Psoas muscle (tissue), 8 donors: ENCODE data around the gene KRTAP19-4. TPM values are rescaled to one million over a fixed set of nuclear protein-coding genes. Genes with fewer than 3 reads are reported as not detected.

Experiments
- ATAC-seq, 4 donors: fragments of 200-7000 bp; cut with Tn5 transposase; one replicate each; pipeline ENCODE4 v1.9.1; 2020; ENCODE audit warnings: moderate library complexity in 3 of 4, mild to moderate bottlenecking in 2 of 4
- DNase-seq, 2 donors: peaks; one replicate each; pipeline ENCODE4 v3.0.0-alpha.2; 2020
- H3K27ac ChIP-seq: fragments of 200-600 bp; one replicate; pipeline ENCODE4 v1.8.0; 2022
- H3K27me3 ChIP-seq, 3 donors: fragments of 200-600 bp in 1 of 3; one replicate each; pipeline versions ENCODE4 v1.6.1 to v1.8.0; 2013 to 2022; ENCODE audit warnings: low read length in 2 of 3, mild to moderate bottlenecking in 2 of 3, moderate library complexity in 1 of 3; ENCODE audit not compliant: insufficient read depth in 3 of 3
- H3K36me3 ChIP-seq, 2 donors: fragments of 200-600 bp in 1 of 2; one replicate each; pipeline versions ENCODE4 v1.6.1 to v1.8.0; 2013 to 2022; ENCODE audit warnings: low read depth in 1 of 2, mild to moderate bottlenecking in 1 of 2, moderate library complexity in 1 of 2; ENCODE audit not compliant: insufficient read depth in 1 of 2
- H3K4me1 ChIP-seq: fragments of 200-600 bp; one replicate; pipeline ENCODE4 v1.8.0; 2022
- H3K4me3 ChIP-seq: fragments of 200-600 bp; one replicate; pipeline ENCODE4 v1.8.0; 2022; ENCODE audit warnings: mild to moderate bottlenecking
- H3K9me3 ChIP-seq: fragments of 200-600 bp; one replicate; pipeline ENCODE4 v1.8.0; 2022
- WGBS, 3 donors: extraction: QIAGEN DNeasy Blood & Tissue Kit; methylation state at CpG; one replicate each; pipeline versions ENCODE4 v1.1.6 to v1.1.7; 2013; 5-methylcytosine and 5-hydroxymethylcytosine counted together
- intact Hi-C, 2 donors: fragments of 100-400 bp; cut with DNase I; formaldehyde crosslinking; loops; one replicate each; pipeline versions ENCODE4 v1.11.0 to v1.14.2; 2022
- polyA plus RNA-seq, 3 donors: library from polyadenylated mRNA; stranded (reverse); fragments of 200-250 nt; gene quantifications; one replicate each; pipeline ENCODE4 v1.2.3, GENCODE V29; 2013
- total RNA-seq, 4 donors: library from RNA; stranded (reverse); fragmentation: NEBNext Ultra II Directional in 2 of 4; extraction: Animal tissue kit (Norgen Biotek cat#: 25700) in 2 of 4; gene quantifications; one replicate each; pipeline versions ENCODE4 v1.2.1 to v1.2.4, GENCODE V29; 2021 to 2023
- TF ChIP-seq, protein P1 (sequence below): fragments of 200-600 bp; IDR thresholded peaks from one replicate; pipeline ENCODE4 v1.8.0; 2022; ENCODE audit warnings: antibody characterized with exemption
- donor health status: healthy with polysubstance abuse.
- donor health status: DM: no; HTN: no; CAD: no; lungs with moderate emphysema.
- donor health status: Bipolar disorder and iron deficiency.
- donor health status: healthy.
- donor health status: DM: yes; HTN: yes; CAD: no.
- donor health status: DM: no; HTN: no; CAD: no.
- donor health status: DM: no; HTN: no; CAD: no.
- donor health status: DM: yes; HTN: yes; CAD: no.

The KRTAP19-4 gene
- total and polyA plus RNA-seq, 7 donors: not detected

DNA sequence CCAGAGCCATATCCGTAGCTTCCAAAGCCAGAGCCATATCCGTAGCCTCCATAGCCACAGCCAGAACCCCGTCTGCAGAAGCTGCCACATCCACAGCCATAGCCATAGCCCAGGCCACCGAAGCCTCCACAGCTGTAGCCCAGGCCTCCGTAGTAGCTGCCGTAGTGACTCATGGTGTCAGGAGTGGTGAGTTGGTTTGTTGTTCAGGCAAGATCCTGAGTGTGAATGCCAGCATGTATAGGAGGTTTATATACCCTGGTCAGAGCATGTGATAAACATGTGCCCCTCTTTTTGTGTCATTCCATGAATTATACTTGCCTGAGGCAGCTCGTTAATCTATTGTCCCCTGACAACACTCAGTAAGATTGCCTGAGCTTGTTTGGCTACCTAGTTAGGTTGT is 16.8 kb downstream of the KRTAP19-4 start, which contains the start of gene KRTAP19-1:
TSS of gene KRTAP19-1 (minus strand) at position 223 of the 400 bp plus-strand sequence. CDS start at position 173, 50 bp downstream.
- DNase-seq (no peak), ATAC-seq (no peak)
- Histone ChIP-seq H3K9me3 (no peaks in the 10 kb centered on the region), H3K4me1 (no peaks in the 10 kb centered on the region), H3K36me3 (no peaks in the 10 kb centered on the region), H3K27me3 (no peaks in the 10 kb centered on the region), H3K27ac (peak within 1 kb of the TSS; percentile 5), H3K4me3 (no peak within 1 kb of the TSS)
- intact Hi-C loops: no loop called here
- 86 to 89% (median 88%) methylated on average over 7 of the region's 7 CpGs for WGBS, 3 donors
- TF ChIP-seq, protein P1, sequence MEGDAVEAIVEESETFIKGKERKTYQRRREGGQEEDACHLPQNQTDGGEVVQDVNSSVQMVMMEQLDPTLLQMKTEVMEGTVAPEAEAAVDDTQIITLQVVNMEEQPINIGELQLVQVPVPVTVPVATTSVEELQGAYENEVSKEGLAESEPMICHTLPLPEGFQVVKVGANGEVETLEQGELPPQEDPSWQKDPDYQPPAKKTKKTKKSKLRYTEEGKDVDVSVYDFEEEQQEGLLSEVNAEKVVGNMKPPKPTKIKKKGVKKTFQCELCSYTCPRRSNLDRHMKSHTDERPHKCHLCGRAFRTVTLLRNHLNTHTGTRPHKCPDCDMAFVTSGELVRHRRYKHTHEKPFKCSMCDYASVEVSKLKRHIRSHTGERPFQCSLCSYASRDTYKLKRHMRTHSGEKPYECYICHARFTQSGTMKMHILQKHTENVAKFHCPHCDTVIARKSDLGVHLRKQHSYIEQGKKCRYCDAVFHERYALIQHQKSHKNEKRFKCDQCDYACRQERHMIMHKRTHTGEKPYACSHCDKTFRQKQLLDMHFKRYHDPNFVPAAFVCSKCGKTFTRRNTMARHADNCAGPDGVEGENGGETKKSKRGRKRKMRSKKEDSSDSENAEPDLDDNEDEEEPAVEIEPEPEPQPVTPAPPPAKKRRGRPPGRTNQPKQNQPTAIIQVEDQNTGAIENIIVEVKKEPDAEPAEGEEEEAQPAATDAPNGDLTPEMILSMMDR: no peak

DNA sequence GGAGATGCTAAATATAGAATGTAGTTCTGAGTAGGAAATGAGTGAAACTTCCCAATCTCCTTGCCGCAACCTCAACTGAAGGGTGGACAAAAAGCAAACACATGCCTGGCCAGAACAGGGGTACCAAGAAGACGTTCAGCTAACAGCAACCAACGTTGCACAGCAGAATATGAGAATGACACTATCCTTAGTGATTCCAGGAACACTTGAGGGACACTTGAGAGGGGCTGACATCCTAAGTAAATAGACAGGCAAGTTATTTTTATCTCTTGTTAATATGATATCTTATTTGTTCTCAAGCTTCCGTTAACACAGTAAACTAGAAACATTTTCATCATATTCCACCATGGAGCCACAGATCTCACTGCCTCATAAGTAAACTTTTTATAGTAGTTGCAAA is 17.7 kb downstream of the KRTAP19-4 start:
- H3K27ac ChIP-seq: peak overlapping the region; percentile 5
- no peak overlapping the region for H3K4me3 ChIP-seq
- 55 to 63% (median 60%) methylated on average over 4 of the region's 4 CpGs for WGBS, 3 donors
- intact Hi-C loops: no loop called here
- no peaks in the 10 kb centered on the region for H3K9me3 ChIP-seq
- H3K36me3 ChIP-seq: no peaks in the 10 kb centered on the region
- TF ChIP-seq, protein P1: no peak
- no peaks in the 10 kb centered on the region for H3K27me3 ChIP-seq
- DNase-seq (no peak), ATAC-seq (peak in 2 of 4 donors; percentile 51 to 62)
- no peaks in the 10 kb centered on the region for H3K4me1 ChIP-seq

DNA sequence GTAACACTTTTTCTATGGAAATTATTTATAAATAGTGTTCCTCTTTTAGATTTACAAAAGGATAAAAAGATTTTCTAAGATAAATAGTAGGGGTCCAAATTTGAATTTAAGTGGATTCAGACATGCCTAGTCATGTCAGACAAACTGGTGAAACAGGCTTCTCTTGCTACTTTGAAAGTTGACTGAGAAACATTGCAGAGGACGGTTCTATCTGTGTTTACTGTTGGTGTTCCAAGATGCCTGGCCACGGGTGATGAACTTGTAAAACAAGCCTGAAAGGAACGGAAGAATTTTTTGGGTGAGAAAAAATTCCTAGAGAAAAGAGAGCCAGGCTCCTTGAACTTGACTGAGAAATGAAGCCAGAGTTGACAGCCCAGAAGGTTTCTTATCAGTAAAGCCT is 19.0 kb downstream of the KRTAP19-4 start:
- Histone ChIP-seq H3K4me3 (no peak overlapping the region), H3K27ac (no peak overlapping the region), H3K4me1 (no peaks in the 10 kb centered on the region), H3K36me3 (no peaks in the 10 kb centered on the region), H3K9me3 (no peaks in the 10 kb centered on the region), H3K27me3 (no peaks in the 10 kb centered on the region)
- WGBS, 3 donors: 27 to 37% (median 29%) methylated on average over 3 of the region's 3 CpGs
- TF ChIP-seq, protein P1: no peak
- ATAC-seq (no peak), DNase-seq (no peak)
- intact Hi-C loops: no loop called here

DNA sequence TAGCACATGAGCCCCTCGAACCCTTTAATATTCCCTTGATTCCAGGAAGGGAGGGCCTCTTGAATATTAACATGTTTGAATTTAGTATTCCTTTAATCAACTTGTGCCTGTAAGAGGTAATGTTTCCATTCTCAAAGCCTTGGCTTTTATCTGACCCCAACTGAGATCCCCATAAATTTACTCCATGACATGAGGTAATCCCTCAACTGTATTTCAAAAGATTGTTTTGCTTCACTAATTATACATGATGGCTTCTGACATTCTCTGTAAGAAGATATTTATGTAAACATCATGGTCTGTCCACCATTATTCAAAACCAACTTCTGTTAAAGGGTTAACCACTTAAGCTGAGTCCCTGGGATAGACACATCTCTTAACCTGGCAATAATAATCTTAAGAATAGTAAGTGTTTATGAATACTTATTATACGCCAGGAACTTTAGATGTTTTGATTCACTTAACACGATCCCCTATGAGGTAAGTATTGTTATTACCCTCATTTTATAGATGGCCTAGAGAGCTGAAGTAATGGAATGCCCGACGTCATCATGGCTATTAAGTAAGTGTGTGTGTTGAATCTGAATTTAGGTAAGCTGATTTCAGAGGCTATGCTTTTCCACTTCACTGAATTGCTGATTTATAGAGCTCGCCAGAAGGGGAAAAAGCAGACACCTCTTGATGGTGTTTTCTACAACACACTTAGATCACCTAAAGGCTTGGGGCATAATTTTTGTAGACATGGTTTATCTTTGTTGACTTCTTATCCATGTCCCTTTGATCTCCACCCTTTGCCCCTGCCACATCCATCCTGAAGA is 27.9 kb downstream of the KRTAP19-4 start:
- no peak for DNase-seq
- WGBS, 3 donors: 20 to 28% (median 21%) methylated on average over 6 of the region's 6 CpGs

More for the DNA sequence above, 27.9 kb downstream of the KRTAP19-4 start:
- no peaks in the 10 kb centered on the region for H3K9me3 ChIP-seq
- H3K4me1 ChIP-seq: no peaks in the 10 kb centered on the region
- H3K36me3 ChIP-seq: no peaks in the 10 kb centered on the region
- TF ChIP-seq, protein P1: no peak
- no peak overlapping the region for H3K27ac ChIP-seq
- no peak for ATAC-seq
- intact Hi-C loops: no loop called here
- no peak overlapping the region for H3K4me3 ChIP-seq
- no peaks in the 10 kb centered on the region for H3K27me3 ChIP-seq
